Measurements from ENCODE around the gene COL24A1. TPM values are rescaled to one million over a fixed set of nuclear protein-coding genes. Genes with fewer than 3 reads are reported as not detected.

COL24A1 gene
- total and polyA plus RNA-seq, 2 donors (not counting 3 experiments of a cell fraction or from before 2014, with no cell fraction given): 0.03 TPM; not detected in 1

DNA sequence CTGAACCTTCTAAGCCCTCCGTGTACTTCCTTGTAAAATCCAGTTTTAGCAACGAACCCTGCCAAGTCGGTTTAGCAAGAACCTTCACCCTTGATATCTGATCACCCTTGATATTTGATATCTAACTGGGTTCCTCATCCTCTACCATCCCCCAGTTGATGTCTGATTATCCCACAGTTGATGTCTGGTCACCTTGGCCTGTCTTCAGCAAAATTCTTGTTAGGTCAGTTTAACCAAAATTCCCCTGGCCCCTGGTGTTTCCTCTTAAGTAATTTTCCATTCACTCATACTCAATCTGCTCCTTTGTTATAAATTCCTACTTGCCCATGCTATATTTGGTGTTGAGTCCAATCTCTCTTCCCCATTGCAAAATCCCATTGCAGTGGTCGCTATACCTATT is 333.9 kb downstream of the COL24A1 start:
- FAIRE-seq (no peak), DNase-seq (ENCODE audit: low read depth, low spot score) (no peak)
- no peaks in the 10 kb centered on the region for H3K4me1 ChIP-seq (ENCODE audit: control insufficient read depth, extremely low read depth, insufficient read depth, low read length)
- peaks cover 0 to 13% of the 10 kb centered on the region in 2 experiments for H3K27me3 ChIP-seq (ENCODE audit: control insufficient read depth in 2 of 2, insufficient read depth in 2 of 2, low read length in 2 of 2)
- H2AFZ ChIP-seq (ENCODE audit: low read depth, low read length): no peak overlapping the region
- H3K79me2 ChIP-seq (ENCODE audit: control insufficient read depth, insufficient read depth, low read length): no peaks in the 10 kb centered on the region
- CTCF ChIA-PET: no interaction called here
- POLR2A ChIA-PET: no interaction called here
- BruUV-seq (replicated peaks): no TSS peak
- no peak overlapping the region for H3K9ac ChIP-seq (replicated peaks; ENCODE audit: extremely low read depth, insufficient read depth, low read length)
- dilution Hi-C loops (cut with MboI; ENCODE audit: extremely low pct_ligation_motif_present, low sequenced_read_pairs) (no loop called here), intact Hi-C loops (cut with micrococcal nuclease) (no loop called here)
- no peak overlapping the region for H3K27ac ChIP-seq (ENCODE audit: insufficient read depth, low read depth, low read length)
- H3K9me3 ChIP-seq (replicated peaks; ENCODE audit: control insufficient read depth, insufficient read depth, low read length): no peaks in the 10 kb centered on the region
- no peaks in the 10 kb centered on the region for H3K9me1 ChIP-seq (replicated peaks; ENCODE audit: control insufficient read depth, extremely low read depth, insufficient read depth, low read length)
- no peak overlapping the region for H3K4me2 ChIP-seq (ENCODE audit: insufficient read depth, low read length)
- TF ChIP-seq, protein P1, sequence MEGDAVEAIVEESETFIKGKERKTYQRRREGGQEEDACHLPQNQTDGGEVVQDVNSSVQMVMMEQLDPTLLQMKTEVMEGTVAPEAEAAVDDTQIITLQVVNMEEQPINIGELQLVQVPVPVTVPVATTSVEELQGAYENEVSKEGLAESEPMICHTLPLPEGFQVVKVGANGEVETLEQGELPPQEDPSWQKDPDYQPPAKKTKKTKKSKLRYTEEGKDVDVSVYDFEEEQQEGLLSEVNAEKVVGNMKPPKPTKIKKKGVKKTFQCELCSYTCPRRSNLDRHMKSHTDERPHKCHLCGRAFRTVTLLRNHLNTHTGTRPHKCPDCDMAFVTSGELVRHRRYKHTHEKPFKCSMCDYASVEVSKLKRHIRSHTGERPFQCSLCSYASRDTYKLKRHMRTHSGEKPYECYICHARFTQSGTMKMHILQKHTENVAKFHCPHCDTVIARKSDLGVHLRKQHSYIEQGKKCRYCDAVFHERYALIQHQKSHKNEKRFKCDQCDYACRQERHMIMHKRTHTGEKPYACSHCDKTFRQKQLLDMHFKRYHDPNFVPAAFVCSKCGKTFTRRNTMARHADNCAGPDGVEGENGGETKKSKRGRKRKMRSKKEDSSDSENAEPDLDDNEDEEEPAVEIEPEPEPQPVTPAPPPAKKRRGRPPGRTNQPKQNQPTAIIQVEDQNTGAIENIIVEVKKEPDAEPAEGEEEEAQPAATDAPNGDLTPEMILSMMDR (IDR thresholded peaks at IDR 0.05; ENCODE audit: extremely low read depth in 1 of 2, insufficient read depth in 1 of 2, low read depth in 1 of 2, low read length in 2 of 2): no peak
- no peak for TF ChIP-seq EZH2 (IDR thresholded peaks at IDR 0.05; ENCODE audit: borderline replicate concordance, low read depth, low read length, severe bottlenecking)
- TF ChIP-seq POLR2A (IDR thresholded peaks at IDR 0.05; ENCODE audit: low read depth, low read length): no peak
- no peak for TF ChIP-seq POLR2AphosphoS5 (IDR thresholded peaks at IDR 0.05; ENCODE audit: insufficient read depth, low read depth, low read length)
- TF ChIP-seq MYC (IDR thresholded peaks at IDR 0.05; ENCODE audit: low read depth, low read length): no peak
- no peak for TF ChIP-seq FOS (IDR thresholded peaks at IDR 0.05; ENCODE audit: borderline replicate concordance, insufficient read depth, low read length)
- TF ChIP-seq, protein P2, sequence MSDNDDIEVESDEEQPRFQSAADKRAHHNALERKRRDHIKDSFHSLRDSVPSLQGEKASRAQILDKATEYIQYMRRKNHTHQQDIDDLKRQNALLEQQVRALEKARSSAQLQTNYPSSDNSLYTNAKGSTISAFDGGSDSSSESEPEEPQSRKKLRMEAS (IDR thresholded peaks at IDR 0.05; ENCODE audit: insufficient read depth, insufficient read length): no peak
- no peak for TF ChIP-seq GATA2 (IDR thresholded peaks at IDR 0.05; ENCODE audit: insufficient read depth, insufficient read length, low read depth, low read length)
- no peak for TF ChIP-seq JUN (IDR thresholded peaks at IDR 0.05; ENCODE audit: borderline replicate concordance, insufficient read depth, insufficient read length, low read depth)
- H4K20me1 ChIP-seq (replicated peaks; ENCODE audit: control insufficient read depth, extremely low read depth, insufficient read depth, low read length): no peaks in the 10 kb centered on the region
- H3K36me3 ChIP-seq (ENCODE audit: control insufficient read depth in 2 of 2, extremely low read depth in 1 of 2, insufficient read depth in 2 of 2, low read length in 2 of 2): no peaks in the 10 kb centered on the region
- H3K4me3 ChIP-seq (replicated peaks in 1 of 3; ENCODE audit: insufficient read depth in 1 of 3, low read depth in 1 of 3, low read length in 3 of 3): no peak overlapping the region

Measured in endothelial cell of umbilical vein (primary cell).